Measurements from ENCODE around the gene NMRK2.

The NMRK2 gene

DNA sequence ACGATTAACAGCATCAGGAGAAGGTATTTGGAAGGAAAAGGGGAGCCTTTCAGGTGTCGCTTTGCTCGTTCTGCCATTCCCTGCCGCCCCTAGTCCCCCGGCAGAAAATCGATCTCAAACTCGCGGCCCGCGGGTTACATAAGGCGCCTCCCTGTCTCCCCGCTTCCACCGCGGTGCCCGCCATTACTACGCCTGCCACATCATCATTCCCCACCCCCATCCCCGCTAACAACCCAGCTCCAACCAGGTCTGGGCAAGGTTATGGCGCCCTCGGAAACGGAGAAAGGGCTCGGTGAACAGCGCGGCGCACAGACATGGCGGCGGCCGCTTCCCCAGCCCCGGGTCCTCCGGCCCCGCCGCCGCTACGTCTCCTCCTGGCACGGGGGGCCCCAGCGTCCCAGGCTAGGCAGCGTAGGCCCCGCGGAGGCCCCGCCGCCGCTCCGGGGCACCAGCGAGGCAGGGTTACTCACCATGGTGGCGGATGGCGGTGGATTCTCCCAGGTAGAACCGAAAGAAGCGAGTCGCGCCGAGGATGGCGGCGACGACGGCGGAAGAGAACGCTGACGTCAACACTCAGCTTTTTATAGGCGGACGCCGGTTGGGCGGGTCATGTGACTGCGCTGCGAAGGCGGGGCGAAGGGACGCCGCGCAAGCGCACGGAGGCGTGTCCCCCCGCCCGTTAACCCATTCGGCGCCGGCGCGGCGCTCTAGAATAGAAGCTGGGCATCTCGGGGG lies 52.2 kb downstream of the NMRK2 start, which contains the start of gene EEF2:
Gene EEF2, minus strand, starts transcription at position 556 of the 735 bp plus-strand sequence. Its CDS starts 83 bp downstream, at position 473.
- Histone ChIP-seq H3K27me3 (peaks cover 5% of the 10 kb centered on the region), H3K36me3 (peaks cover 40% of the 10 kb centered on the region), H3K9me3 (no peaks in the 10 kb centered on the region), H3K4me1 (ENCODE audit: control insufficient read depth in 1 of 2, insufficient read depth in 1 of 2, low read depth in 1 of 2, low read length in 1 of 2) (peaks cover 41 to 46% of the 10 kb centered on the region in 2 experiments), H3K27ac (peak within 1 kb of the TSS; percentile 82), H3K4me3 (ENCODE audit: low read depth in 1 of 2, low read length in 1 of 2) (peak within 1 kb of the TSS; percentile 90 to 95)
- TF ChIP-seq CTCF (IDR thresholded peaks at IDR 0.05), result peak; percentile 16

DNA sequence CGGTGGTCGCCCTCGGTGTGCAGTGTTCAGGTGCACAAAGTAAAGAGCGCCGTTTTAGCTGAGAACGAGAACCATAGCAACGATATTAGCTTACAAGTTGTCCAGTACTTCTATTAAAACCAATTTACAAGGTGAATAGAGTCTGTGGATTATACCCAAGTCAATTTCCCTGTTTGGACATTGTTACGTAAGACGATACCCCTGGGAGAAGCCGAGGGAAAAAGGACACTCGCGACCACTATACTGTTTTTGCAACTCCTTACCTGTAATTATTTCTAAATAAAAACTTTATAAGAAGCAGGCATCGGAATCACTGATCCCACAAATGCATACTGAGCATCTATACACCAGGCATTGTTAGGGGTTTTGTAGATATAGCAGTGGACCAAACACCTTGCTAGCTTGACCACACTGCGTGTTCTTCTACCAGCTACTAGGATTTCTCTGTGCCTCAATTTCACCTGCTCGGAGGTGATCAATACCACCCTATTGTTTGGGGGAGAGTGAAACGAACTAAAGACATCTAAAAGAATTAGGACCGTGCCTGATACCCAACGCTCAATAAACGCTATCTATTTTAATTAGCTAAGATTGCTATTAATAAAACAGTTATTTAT lies 52.9 kb downstream of the NMRK2 start:
- no peaks in the 10 kb centered on the region for H3K9me3 ChIP-seq
- peak overlapping the region; percentile 82 for H3K27ac ChIP-seq
- peaks cover 34% of the 10 kb centered on the region for H3K36me3 ChIP-seq
- H3K4me3 ChIP-seq (ENCODE audit: low read depth in 1 of 2, low read length in 1 of 2), result peak overlapping the region; percentile 90 to 95
- TF ChIP-seq CTCF (IDR thresholded peaks at IDR 0.05), result no peak
- peaks cover 5% of the 10 kb centered on the region for H3K27me3 ChIP-seq
- H3K4me1 ChIP-seq (ENCODE audit: control insufficient read depth in 1 of 2, insufficient read depth in 1 of 2, low read depth in 1 of 2, low read length in 1 of 2), result peaks cover 41 to 46% of the 10 kb centered on the region in 2 experiments

- H3K27ac ChIP-seq, result peak overlapping the region; percentile 82
- peak overlapping the region; percentile 90 to 95 for H3K4me3 ChIP-seq (ENCODE audit: low read depth in 1 of 2, low read length in 1 of 2)
- H3K36me3 ChIP-seq, result peaks cover 27% of the 10 kb centered on the region
- peaks cover 5% of the 10 kb centered on the region for H3K27me3 ChIP-seq
- H3K9me3 ChIP-seq, result no peaks in the 10 kb centered on the region
- no peak for TF ChIP-seq CTCF (IDR thresholded peaks at IDR 0.05)
- H3K4me1 ChIP-seq (ENCODE audit: control insufficient read depth in 1 of 2, insufficient read depth in 1 of 2, low read depth in 1 of 2, low read length in 1 of 2), result peaks cover 41 to 46% of the 10 kb centered on the region in 2 experiments
Measured at GRCh38 chr19:3986260-3987041, 53.6 kb downstream of the NMRK2 start.

GRCh38 chr19:3987619-3988371 lies 54.9 kb downstream of the NMRK2 start:
- Histone ChIP-seq H3K4me1 (ENCODE audit: control insufficient read depth in 1 of 2, insufficient read depth in 1 of 2, low read depth in 1 of 2, low read length in 1 of 2) (peaks cover 41 to 46% of the 10 kb centered on the region in 2 experiments), H3K4me3 (ENCODE audit: low read depth in 1 of 2, low read length in 1 of 2) (peak overlapping the region; percentile 9 to 95), H3K27ac (no peak overlapping the region), H3K9me3 (no peaks in the 10 kb centered on the region), H3K27me3 (peaks cover 5% of the 10 kb centered on the region), H3K36me3 (peaks cover 13% of the 10 kb centered on the region)
- TF ChIP-seq CTCF (IDR thresholded peaks at IDR 0.05), result peak; percentile 88

DNA sequence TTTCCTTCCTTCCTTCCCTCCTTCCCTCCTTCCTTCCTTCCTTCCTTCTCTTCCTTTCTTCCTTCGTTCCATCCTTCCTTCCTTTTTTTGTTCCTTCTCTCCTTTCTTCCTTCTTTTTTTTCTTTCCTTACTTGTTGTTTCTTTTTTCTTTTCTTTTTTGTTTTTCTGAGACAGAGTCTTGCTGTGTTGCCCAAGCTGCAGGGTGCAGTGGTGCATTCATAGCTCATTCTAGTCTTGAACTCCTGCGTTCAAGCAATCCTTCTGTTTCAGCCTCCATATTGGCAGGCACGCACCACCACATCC lies 57.9 kb downstream of the NMRK2 start:
- no peak for TF ChIP-seq CTCF (IDR thresholded peaks at IDR 0.05)
- Histone ChIP-seq H3K27ac (no peak overlapping the region), H3K4me1 (ENCODE audit: control insufficient read depth in 1 of 2, insufficient read depth in 1 of 2, low read depth in 1 of 2, low read length in 1 of 2) (peaks cover 23 to 26% of the 10 kb centered on the region in 2 experiments), H3K36me3 (no peaks in the 10 kb centered on the region), H3K9me3 (no peaks in the 10 kb centered on the region), H3K27me3 (peaks cover 5% of the 10 kb centered on the region), H3K4me3 (ENCODE audit: low read depth in 1 of 2, low read length in 1 of 2) (no peak overlapping the region)

Measured in neutrophil (primary cell).